Stimulated activated CD4-positive, alpha-beta T cell treated with anti-CD3 and anti-CD28 coated beads, Interleukin-1b, Interleukin-23, amount 100 ng/mL, for 4 hours (primary cell): ENCODE measurements around the gene PRPF39.
A peak's percentile ranks its signal among the peaks of the same experiment; 100 is the strongest.
"Not testable (repeated sequence)": the region's sequence is repeated elsewhere in the genome, so short reads cannot be mapped to it uniquely, and the experiment has no call there.

Experiments used
- DNase-seq, 2 donors: peaks; one replicate each; pipeline ENCODE4 v3.0.0-alpha.2; 2020; ENCODE audit warnings: low read depth in 2 of 2

The PRPF39 gene

GRCh38 chr14:45135659-45136395, 51.9 kb downstream of the PRPF39 start, which contains the start of gene FANCM:
FANCM (plus strand) TSS chr14:45135930; CDS start chr14:45136032, 102 bp downstream.
- peak; percentile 59 to 77 for DNase-seq

GRCh38 chr14:45136399-45136798, 52.5 kb downstream of the PRPF39 start:
- no peak for DNase-seq

GRCh38 chr14:45140661-45141187, 56.8 kb downstream of the PRPF39 start:
- no peak for DNase-seq

GRCh38 chr14:45142083-45142482, 58.2 kb downstream of the PRPF39 start:
- not testable (repeated sequence) for DNase-seq

GRCh38 chr14:45144658-45145057, 60.7 kb downstream of the PRPF39 start:
- DNase-seq = no peak

GRCh38 chr14:45145214-45145613, 61.3 kb downstream of the PRPF39 start:
- DNase-seq = no peak

- no peak for DNase-seq
These were observed 65.7 kb downstream of the PRPF39 start for GRCh38 chr14:45149602-45150001.

GRCh38 chr14:45150386-45150890, 66.5 kb downstream of the PRPF39 start:
- DNase-seq = no peak

- DNase-seq = no peak
These were observed 72.2 kb downstream of the PRPF39 start for GRCh38 chr14:45156067-45156466.
